ENCODE results near the gene PRDM9.
"Not testable (repeated sequence)": the region's sequence is repeated elsewhere in the genome, so short reads cannot be mapped to it uniquely, and the experiment has no call there.

PRDM9 gene

GRCh38 chr5:23523998-23524397 is 16.6 kb downstream of the PRDM9 start:
- ChIA-PET CTCF (no interaction called here), POLR2A (ENCODE audit: low non-redundant PET) (no interaction called here)

DNA sequence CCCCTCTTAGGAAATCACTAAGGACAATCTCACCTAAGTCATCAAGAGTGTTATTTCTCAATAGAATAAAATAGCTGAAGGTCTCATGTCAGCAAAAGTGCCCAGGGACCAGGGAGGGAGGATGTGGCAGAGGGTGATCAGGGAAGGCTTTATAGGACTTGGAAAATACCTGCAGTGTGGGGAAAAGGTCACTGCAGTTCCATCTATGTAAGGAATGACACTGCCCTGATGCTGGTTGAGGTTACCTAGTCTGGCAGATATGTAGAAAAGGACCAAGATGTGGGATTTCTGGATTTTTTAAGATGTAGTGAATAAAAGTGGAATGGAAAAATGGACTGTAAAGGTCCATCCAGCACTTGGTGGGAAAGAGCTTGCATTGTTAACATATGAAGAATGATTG is 18.3 kb downstream of the PRDM9 start:
- TF ChIP-seq, protein P1, sequence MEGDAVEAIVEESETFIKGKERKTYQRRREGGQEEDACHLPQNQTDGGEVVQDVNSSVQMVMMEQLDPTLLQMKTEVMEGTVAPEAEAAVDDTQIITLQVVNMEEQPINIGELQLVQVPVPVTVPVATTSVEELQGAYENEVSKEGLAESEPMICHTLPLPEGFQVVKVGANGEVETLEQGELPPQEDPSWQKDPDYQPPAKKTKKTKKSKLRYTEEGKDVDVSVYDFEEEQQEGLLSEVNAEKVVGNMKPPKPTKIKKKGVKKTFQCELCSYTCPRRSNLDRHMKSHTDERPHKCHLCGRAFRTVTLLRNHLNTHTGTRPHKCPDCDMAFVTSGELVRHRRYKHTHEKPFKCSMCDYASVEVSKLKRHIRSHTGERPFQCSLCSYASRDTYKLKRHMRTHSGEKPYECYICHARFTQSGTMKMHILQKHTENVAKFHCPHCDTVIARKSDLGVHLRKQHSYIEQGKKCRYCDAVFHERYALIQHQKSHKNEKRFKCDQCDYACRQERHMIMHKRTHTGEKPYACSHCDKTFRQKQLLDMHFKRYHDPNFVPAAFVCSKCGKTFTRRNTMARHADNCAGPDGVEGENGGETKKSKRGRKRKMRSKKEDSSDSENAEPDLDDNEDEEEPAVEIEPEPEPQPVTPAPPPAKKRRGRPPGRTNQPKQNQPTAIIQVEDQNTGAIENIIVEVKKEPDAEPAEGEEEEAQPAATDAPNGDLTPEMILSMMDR (conservative IDR thresholded peaks at IDR 0.05; ENCODE audit: low read depth), result no peak
- ChIA-PET POLR2A (ENCODE audit: low non-redundant PET) (no interaction called here), CTCF (interaction anchor here (0.6 kb wide), 1 partner anchor 45 kb away, joined by 3 read pairs; no protein-coding TSS in a partner anchor)
- no peak for DNase-seq (ENCODE audit: low spot score)
- H3K27ac ChIP-seq, result no peak overlapping the region

More at GRCh38 chr5:23523998-23524397, 16.6 kb downstream of the PRDM9 start:
- TF ChIP-seq, protein P1 (conservative IDR thresholded peaks at IDR 0.05; ENCODE audit: low read depth), result no peak
- DNase-seq (ENCODE audit: low spot score), result no peak
- no peak overlapping the region for H3K27ac ChIP-seq

DNA sequence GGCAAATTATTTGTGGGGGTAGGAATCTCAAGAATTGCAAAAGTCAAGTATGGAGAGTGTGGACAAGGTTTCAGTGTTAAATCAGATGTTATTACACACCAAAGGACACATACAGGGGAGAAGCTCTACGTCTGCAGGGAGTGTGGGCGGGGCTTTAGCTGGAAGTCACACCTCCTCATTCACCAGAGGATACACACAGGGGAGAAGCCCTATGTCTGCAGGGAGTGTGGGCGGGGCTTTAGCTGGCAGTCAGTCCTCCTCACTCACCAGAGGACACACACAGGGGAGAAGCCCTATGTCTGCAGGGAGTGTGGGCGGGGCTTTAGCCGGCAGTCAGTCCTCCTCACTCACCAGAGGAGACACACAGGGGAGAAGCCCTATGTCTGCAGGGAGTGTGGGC is 19.2 kb downstream of the PRDM9 start:
- POLR2A ChIA-PET (ENCODE audit: low non-redundant PET); H3K27ac ChIP-seq; CTCF ChIA-PET; DNase-seq (ENCODE audit: low spot score): not testable (repeated sequence)

- POLR2A ChIA-PET (ENCODE audit: low non-redundant PET); CTCF ChIA-PET; DNase-seq (ENCODE audit: low spot score); H3K27ac ChIP-seq: not testable (repeated sequence)
Observed at GRCh38 chr5:23527216-23527920, 20.0 kb downstream of the PRDM9 start.

GRCh38 chr5:23528677-23529076 is 21.3 kb downstream of the PRDM9 start:
- TF ChIP-seq, protein P1 (conservative IDR thresholded peaks at IDR 0.05; ENCODE audit: low read depth), result no peak
- H3K27ac ChIP-seq, result no peak overlapping the region
- ChIA-PET POLR2A (ENCODE audit: low non-redundant PET) (no interaction called here), CTCF (no interaction called here)
- no peak for DNase-seq (ENCODE audit: low spot score)

GRCh38 chr5:23530571-23530970 is 23.2 kb downstream of the PRDM9 start:
- DNase-seq (ENCODE audit: low spot score), result no peak
- ChIA-PET POLR2A (ENCODE audit: low non-redundant PET) (no interaction called here), CTCF (interaction anchor here (0.8 kb wide), 1 partner anchor 266 kb away, joined by 6 read pairs; no protein-coding TSS in a partner anchor)
- H3K27ac ChIP-seq, result no peak overlapping the region
- TF ChIP-seq, protein P1 (conservative IDR thresholded peaks at IDR 0.05; ENCODE audit: low read depth), result no peak

DNA sequence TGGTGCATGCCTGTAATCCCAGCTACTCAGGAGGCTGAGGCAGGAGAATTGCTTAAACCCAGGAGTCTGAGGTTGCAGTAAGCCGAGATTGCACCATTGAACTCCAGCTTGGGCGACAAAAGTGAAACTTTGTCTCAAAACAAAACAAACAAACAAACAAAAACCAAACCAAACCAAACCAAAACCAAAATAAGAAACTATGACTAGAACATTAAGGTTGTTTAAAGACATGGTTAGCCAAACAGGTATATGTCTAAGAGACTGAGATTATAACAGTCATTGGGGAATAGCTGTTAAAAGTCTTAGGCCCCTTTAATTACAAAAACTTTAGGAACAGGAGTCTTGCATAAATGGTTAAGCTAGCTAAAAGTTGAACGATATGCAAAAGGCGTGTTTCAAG is 63.6 kb downstream of the PRDM9 start:
- ChIA-PET POLR2A (ENCODE audit: low non-redundant PET) (no interaction called here), CTCF (no interaction called here)
- no peak overlapping the region for H3K27ac ChIP-seq
- TF ChIP-seq, protein P1 (conservative IDR thresholded peaks at IDR 0.05; ENCODE audit: low read depth), result no peak
- no peak for DNase-seq (ENCODE audit: low spot score)
